PFSK-1 (cell line): Measurements from ENCODE around the gene IQGAP2.

ENCODE experiments used
- FOXP2 ChIP-seq: optimal IDR thresholded peaks from 2 replicates; pipeline ENCODE3; 2011; ENCODE audit warnings: borderline replicate concordance, control low read depth, inconsistent platforms; ENCODE audit not compliant: insufficient read depth; ENCODE audit errors: extremely low read length, extremely low read depth
- POLR2AphosphoS5 ChIP-seq: IDR thresholded peaks from 2 replicates; pipeline ENCODE4 v1.6.1; 2012; ENCODE audit warnings: low read depth, mild to moderate bottlenecking, control low read depth, low read length, moderate library complexity
- SIN3A ChIP-seq: IDR thresholded peaks from 2 replicates; pipeline ENCODE4 v1.6.1; 2012; ENCODE audit warnings: mild to moderate bottlenecking, low read length, moderate library complexity, borderline replicate concordance; ENCODE audit not compliant: insufficient read depth
- TAF1 ChIP-seq: IDR thresholded peaks from 2 replicates; pipeline ENCODE4 v1.6.1; 2012; ENCODE audit warnings: low read length, control low read depth, borderline replicate concordance; ENCODE audit not compliant: insufficient read depth
- TF ChIP-seq, protein P1 (sequence below), 2 experiments: IDR thresholded peaks; 2 replicates each; pipeline versions ENCODE4 v1.6.1 to v1.8.0; 2011 to 2012; ENCODE audit warnings: low read depth in 2 of 2, low read length in 2 of 2, control low read depth in 1 of 2, inconsistent platforms in 1 of 2, mild to moderate bottlenecking in 1 of 2, moderate library complexity in 1 of 2; ENCODE audit not compliant: insufficient read depth in 1 of 2

Gene IQGAP2

DNA sequence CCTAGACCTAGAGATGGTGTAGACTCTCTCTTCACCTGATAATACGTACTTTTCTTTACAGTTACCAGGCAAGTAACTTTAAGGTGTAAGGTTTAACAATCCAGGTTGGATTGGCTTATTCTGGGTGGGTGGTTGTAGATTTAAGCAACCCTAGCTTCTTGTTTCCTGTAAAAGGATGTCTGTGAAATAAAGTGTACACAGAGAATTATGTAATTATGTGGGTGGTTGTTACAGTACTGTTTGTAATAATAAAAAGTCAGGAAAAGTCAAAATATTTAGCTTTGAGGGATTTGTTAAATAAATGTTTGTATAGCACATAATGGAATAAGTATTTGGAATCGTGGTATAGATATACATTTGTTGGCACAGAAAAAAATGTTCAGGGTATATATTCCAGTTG, 269.2 kb downstream of the IQGAP2 start:
- TF ChIP-seq, protein P1, sequence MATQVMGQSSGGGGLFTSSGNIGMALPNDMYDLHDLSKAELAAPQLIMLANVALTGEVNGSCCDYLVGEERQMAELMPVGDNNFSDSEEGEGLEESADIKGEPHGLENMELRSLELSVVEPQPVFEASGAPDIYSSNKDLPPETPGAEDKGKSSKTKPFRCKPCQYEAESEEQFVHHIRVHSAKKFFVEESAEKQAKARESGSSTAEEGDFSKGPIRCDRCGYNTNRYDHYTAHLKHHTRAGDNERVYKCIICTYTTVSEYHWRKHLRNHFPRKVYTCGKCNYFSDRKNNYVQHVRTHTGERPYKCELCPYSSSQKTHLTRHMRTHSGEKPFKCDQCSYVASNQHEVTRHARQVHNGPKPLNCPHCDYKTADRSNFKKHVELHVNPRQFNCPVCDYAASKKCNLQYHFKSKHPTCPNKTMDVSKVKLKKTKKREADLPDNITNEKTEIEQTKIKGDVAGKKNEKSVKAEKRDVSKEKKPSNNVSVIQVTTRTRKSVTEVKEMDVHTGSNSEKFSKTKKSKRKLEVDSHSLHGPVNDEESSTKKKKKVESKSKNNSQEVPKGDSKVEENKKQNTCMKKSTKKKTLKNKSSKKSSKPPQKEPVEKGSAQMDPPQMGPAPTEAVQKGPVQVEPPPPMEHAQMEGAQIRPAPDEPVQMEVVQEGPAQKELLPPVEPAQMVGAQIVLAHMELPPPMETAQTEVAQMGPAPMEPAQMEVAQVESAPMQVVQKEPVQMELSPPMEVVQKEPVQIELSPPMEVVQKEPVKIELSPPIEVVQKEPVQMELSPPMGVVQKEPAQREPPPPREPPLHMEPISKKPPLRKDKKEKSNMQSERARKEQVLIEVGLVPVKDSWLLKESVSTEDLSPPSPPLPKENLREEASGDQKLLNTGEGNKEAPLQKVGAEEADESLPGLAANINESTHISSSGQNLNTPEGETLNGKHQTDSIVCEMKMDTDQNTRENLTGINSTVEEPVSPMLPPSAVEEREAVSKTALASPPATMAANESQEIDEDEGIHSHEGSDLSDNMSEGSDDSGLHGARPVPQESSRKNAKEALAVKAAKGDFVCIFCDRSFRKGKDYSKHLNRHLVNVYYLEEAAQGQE (IDR thresholded peaks at IDR 0.05; ENCODE audit: insufficient read depth in 1 of 2, low read depth in 2 of 2, low read length in 2 of 2), result no peak
- TF ChIP-seq SIN3A (no peak), TAF1 (no peak), FOXP2 (no peak), POLR2AphosphoS5 (no peak)

DNA sequence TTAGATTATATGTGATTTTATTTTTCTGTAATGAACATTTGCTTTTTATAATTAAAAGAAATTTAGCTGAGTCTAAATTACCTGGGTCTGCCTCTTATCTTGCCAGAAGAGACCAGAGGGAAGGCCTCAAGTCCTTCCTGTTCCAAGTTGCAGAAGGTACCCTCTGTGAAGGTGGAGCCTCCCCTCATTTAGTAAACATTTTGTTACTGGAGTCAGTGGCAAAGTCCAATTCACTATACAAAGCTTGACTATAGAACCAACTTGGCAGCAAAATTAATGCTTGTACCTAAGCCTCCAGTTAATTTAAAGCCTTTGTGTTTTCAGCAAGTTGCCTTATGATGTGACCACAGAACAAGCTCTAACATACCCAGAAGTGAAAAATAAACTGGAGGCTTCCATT, 270.0 kb downstream of the IQGAP2 start:
- TF ChIP-seq TAF1, result no peak

- no peak for TF ChIP-seq SIN3A
- no peak for TF ChIP-seq FOXP2
- TF ChIP-seq, protein P1 (IDR thresholded peaks at IDR 0.05; ENCODE audit: insufficient read depth in 1 of 2, low read depth in 2 of 2, low read length in 2 of 2), result no peak
- no peak for TF ChIP-seq POLR2AphosphoS5
- no peak for TF ChIP-seq TAF1
Observed at GRCh38 chr5:76674330-76675066, 271.4 kb downstream of the IQGAP2 start.

GRCh38 chr5:76675364-76675763, 272.3 kb downstream of the IQGAP2 start:
- TF ChIP-seq SIN3A (no peak), FOXP2 (no peak), TAF1 (no peak), POLR2AphosphoS5 (no peak)
- TF ChIP-seq, protein P1 (IDR thresholded peaks at IDR 0.05; ENCODE audit: insufficient read depth in 1 of 2, low read depth in 2 of 2, low read length in 2 of 2), result no peak

DNA sequence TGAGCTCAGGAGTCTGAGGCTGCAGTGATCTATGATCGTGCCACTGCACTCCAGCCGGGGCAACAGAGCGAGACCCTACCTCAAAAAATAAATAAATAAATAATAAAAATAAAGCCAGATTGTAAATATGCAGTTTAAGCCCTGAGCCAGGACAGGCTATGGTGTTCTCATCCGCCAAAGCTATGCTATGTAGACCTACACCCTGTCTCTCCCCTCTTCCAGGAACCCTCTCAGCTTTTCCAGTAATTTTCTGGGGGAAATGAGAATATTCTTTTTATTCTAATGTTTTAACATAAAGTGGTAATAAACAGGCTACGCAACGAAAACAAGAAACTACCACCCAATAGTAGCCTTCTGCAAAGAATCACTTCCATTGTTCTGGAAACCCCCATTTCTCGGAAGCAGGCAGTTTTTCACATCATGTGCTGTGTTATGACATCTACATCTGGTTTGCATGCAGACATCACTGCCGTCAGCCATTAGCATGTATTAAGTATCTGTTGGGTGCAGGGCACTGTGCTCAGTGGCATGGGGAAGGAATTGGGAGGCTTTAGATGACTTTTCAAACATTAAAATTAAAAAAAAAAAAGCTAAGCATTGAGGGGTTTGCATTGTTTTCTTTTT, 274.9 kb downstream of the IQGAP2 start:
- TF ChIP-seq TAF1 (no peak), POLR2AphosphoS5 (no peak), SIN3A (no peak), FOXP2 (no peak)
- TF ChIP-seq, protein P1 (IDR thresholded peaks at IDR 0.05; ENCODE audit: insufficient read depth in 1 of 2, low read depth in 2 of 2, low read length in 2 of 2), result no peak
